T-helper 2 cell (primary cell): ENCODE measurements around the gene BCAR3.
A peak's percentile ranks its signal among the peaks of the same experiment; 100 is the strongest.

Experiments
- DNase-seq, 5 experiments: peaks; one replicate each; pipeline versions ENCODE4 v3.0.0 to v3.0.0-alpha.2; 2012 to 2022
- total RNA-seq, 2 donors: gene quantifications; one replicate each; lab custom pipeline; 2026; lab: John Stamatoyannopoulos, UW

BCAR3 gene
- 1.6 to 3.0 reads per million in 2 donors for total RNA-seq

- peak in 3 of 5 experiments; percentile 3 to 77 (median 13) for DNase-seq
Observed at GRCh38 chr1:93681101-93681988, at the start of gene BCAR3. Gene BCAR3, minus strand, starts transcription at chr1:93681837. Its CDS starts 6,907 bp downstream, at chr1:93674930.

GRCh38 chr1:93730621-93731020, 49.0 kb upstream of the BCAR3 start:
- no peak for DNase-seq

DNA sequence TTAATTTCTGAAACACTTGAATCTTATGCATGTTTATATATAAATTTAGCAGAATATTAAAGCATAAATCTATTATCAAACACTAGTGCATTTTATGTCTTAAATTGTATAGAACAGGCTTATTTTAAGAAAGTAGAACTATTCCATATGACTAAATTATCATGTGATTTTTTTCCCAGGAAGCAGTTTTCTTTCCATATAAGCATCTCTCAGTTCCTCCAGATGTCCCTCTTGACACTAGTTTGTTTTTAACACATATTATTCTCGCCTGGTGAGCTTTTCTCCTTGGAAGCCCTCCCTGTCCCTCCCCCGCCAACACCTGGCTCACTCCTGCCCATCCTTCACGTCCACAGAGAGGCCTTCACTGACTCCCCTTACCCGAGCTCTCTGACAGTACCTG, 48.3 kb upstream of the BCAR3 start:
- no peak for DNase-seq

GRCh38 chr1:93729502-93729901, 47.9 kb upstream of the BCAR3 start:
- DNase-seq: no peak

DNA sequence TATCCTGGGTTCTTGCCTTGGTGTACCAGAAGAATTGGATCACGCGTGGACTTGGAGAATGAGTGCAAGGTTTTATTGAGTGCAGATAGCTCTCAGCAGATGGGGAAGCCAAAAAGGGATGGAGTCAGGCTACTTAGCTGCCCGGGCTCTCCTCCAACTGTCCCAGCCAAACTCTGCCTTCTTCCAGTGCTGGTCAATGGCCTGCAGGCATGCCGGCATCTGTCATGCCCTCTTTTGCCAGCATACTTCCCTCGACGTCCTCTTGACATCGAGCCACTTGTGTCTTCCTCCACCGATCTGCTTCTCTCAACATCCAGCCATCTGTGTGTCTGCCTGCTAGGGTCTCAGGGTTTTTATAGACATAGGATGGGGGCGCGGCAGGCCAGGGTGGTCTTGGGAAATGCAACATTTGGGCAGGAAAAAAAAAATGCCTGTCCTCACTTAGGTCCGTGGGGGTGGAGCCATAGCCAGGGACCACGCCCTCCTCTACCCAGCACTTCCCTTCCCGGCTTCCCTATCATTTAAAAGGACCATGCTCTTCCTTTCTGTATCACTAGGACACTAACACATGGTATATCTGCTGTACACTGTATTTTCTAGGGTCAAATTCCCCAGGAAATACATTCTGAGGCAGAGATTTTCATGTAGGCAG, 47.0 kb upstream of the BCAR3 start:
- no peak for DNase-seq

- no peak for DNase-seq
Observed at GRCh38 chr1:93723733-93724270, 42.2 kb upstream of the BCAR3 start.

- DNase-seq: no peak
Observed at GRCh38 chr1:93723110-93723509, 41.5 kb upstream of the BCAR3 start.

DNA sequence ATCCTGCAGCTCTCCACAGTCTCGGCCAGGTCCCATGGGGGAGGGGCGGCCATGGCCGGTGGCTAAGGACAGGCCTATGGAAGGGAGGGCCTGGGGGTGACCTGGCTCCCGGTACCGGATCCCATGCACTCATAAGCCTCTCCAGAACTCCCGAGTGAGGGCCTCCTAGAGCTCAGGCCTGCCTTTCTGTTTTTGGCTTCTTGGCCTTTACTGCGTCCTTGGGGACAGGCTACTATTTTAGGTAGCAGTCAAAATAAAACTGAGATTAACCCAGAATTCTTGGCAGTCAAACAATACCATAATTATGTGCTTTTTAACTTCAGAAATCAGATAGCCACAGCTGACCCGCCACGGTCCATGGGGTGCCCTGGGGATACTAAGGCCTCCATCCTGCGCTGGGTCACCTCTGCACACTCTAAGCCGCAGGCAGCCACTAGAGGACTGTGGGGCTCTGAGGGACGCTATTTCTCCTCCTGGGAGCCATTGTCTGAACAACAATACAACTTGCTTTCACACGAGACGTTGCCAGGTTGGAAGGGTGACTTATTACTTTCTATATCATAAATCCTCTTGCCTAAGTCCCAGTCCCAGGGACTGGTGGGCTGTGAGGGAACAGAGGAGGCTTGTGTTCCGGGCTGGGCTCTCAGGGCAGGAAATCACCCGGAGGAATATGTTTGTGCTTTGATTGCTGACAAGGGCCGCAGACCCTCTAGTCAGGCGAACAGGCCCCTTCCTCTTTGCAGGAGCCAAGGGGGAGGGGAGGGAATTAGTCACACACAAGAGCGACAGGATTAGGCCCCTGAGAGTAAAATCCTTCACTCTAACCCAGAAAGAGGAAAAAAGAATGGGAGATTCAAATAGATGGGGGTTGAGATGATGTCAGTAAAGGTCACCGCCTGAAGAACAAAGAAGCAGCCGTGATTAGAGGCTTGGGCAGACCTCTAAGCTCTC, 40.7 kb upstream of the BCAR3 start:
- no peak for DNase-seq

- no peak for DNase-seq
Observed at GRCh38 chr1:93720956-93721626, 39.5 kb upstream of the BCAR3 start.

DNA sequence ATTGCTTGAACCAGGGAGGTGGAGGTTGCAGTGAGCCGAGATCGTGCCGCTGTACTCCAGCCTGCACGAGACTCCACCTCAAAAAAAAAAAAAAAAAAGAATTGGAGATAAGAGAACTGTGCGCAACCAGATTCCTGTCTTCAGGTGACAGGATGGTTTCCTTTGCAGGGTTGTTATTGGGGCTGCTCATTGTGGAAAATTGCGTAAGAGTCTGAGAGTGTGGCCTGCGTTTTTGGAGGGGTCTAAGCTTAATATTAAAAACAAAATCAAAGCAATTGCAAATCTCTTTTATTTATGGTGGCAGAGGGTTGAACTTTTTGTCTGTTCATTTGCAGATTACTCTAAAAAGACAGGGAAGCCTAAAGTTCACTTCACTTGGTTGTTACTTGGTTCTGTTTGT, 36.0 kb upstream of the BCAR3 start:
- no peak for DNase-seq

GRCh38 chr1:93716941-93717368, 35.3 kb upstream of the BCAR3 start:
- peak in 1 of 5 experiments; percentile 99 for DNase-seq

GRCh38 chr1:93716163-93716562, 34.5 kb upstream of the BCAR3 start:
- peak in 1 of 5 experiments; percentile 40 for DNase-seq

- DNase-seq: peak in 1 of 5 experiments; percentile 98
Observed at GRCh38 chr1:93715529-93716126, 34.0 kb upstream of the BCAR3 start.

DNA sequence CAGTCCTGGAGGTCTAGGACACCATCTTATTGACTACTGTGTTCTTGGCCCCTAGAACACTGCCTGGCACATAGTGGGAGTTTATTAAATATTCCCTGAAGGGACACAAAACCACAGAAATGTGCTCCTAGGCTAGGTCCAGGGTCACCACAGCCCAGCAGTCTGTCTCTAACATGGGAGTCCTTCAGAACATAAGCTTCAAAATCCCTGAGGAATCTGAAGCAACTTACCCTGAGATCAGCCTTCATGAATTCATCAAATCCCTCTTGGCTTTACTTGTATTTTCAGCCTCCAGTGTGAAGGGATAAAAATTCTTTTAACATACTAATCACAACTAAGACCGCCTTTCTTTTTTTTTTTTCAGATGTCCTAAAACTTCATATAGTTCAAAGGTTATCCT, 32.7 kb upstream of the BCAR3 start:
- no peak for DNase-seq

- DNase-seq: peak in 1 of 5 experiments; percentile 19
Observed at GRCh38 chr1:93713341-93713740, 31.7 kb upstream of the BCAR3 start.

- DNase-seq: peak in 1 of 5 experiments; percentile 69
Observed at GRCh38 chr1:93712741-93713140, 31.1 kb upstream of the BCAR3 start.

DNA sequence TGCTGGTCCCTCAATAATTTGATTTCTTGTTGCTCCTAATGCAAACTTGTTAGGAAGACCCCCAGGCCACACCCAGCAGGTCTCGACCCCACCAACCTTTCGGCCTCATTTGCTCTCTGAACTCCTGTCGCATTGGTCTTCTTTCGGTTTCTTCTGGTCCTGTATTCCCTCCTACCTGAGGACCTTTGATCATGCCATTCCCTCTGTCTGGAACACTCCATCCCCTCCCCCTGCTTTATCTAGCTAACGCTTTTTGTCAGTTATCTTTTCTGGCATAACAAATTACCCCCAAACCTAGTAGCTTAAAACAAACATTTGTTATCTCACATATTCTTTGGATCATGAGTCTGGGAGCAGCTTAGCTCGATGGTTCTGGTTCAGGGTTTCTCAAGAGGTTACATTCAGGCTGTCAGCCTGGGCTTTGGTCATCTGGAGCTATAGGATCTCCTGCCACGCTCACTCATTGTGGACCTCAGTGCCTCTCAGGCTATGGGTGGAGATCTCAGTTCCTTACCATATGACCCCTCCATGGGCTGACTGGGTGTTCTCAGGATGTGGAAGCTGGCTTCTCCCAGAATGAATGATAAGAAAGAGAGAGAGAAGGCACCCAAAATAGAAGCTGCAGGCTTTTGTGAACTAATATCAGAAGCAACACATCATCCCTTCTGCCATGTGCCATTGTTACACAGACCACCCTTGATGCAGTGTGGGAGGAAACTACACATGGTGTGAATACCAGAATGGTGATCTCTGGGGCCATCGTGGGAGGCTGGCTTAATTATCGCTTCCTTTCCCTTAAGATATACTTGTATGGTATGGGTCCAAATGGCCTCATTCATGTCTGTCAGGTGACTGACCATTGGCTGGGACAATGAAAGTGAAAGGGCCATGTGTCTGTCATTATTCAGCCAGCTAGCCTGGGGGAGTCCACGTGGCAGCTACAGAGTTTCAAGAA, 29.1 kb upstream of the BCAR3 start:
- DNase-seq: no peak

GRCh38 chr1:93708734-93709481, 27.3 kb upstream of the BCAR3 start:
- peak in 1 of 5 experiments; percentile 91 for DNase-seq

GRCh38 chr1:93707956-93708355, 26.3 kb upstream of the BCAR3 start:
- peak in 2 of 5 experiments; percentile 25 to 89 for DNase-seq
